ENCODE results near the gene BNC2.

Gene BNC2

GRCh38 chr9:16869131-16869881 is 1.2 kb downstream of the BNC2 start:
- DNase-seq = peak; percentile 56

DNA sequence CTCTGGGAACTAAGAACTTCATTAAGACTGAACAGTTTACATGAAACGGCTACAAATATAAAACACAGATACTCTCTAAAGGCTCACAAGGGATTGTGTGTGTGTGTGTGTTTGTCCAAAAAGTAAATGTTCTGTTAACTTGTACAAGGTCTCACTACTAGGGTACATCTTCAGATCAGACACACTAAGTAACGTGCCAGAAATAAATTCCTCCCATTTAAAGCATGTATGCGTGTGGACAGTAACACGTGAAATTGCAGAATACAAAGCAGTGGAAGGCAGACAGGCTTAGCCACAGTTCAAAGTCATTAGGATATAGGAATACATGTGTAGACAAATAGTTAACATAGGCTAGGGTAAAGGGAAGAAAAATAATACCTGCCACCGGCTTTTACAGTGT is 1.8 kb downstream of the BNC2 start:
- no peak for DNase-seq

DNA sequence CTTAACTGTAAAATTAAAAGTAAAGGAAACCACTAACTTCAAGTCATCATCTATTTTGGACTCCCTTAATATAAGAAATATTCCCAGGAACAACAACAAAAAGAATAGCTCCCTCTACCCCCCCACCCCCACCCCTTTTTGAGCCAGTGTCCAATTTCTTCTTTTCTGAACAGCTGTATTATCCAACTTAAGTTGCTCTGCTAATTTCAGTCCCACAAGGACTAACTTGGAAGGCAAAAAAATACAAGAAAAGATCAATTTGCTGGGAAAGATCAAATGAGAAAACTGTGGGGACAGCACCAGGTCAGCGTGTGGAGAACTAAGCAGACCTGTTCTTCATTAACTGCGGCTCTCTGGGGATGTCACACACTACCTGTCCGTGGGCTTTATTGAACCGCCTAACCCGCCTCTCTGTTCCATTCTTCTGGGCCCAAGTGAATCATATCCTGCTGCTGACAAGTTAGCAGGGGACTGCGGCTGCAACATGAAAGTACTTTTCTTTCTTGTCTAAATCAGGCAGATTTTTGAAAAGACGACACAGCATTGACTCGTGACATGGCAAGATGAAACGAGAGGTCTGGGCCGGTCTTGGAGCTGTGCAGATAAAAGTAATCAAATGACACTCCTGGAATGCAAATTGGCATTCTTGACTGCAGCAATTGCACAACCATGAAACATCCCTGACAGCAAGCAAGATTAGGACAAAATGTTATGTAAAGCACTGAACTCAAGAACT is 2.7 kb downstream of the BNC2 start:
- DNase-seq = peak; percentile 84

GRCh38 chr9:16866587-16866986 is 3.9 kb downstream of the BNC2 start:
- peak; percentile 35 for DNase-seq

GRCh38 chr9:16864649-16865434 is 5.6 kb downstream of the BNC2 start:
- peak; percentile 80 for DNase-seq

DNA sequence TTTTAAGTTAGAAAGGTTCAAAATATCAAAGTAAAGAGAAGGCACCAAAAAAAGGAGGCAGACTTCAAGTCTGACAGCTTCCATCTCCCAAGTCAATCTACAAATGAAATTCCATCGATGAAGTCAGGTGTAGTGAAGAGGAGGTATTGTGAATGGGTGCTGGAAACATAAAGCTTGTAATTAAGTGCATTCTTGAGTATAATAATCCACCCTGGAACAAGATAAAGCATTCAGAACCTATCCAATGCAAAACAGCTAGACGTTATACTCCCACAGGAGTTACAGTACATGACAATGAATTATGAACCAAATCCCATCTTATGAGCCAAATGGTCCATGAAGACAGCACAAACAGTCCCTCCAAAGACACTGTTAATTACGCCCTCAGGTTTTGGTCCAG is 22.3 kb downstream of the BNC2 start:
- DNase-seq = no peak

- DNase-seq = no peak
Observed at GRCh38 chr9:16846986-16847385, 23.5 kb downstream of the BNC2 start.

GRCh38 chr9:16846367-16846766 is 24.1 kb downstream of the BNC2 start:
- no peak for DNase-seq

GRCh38 chr9:16834817-16835216 is 35.7 kb downstream of the BNC2 start:
- DNase-seq = no peak

GRCh38 chr9:16833296-16833835 is 37.1 kb downstream of the BNC2 start:
- no peak for DNase-seq

- no peak for DNase-seq
Observed at GRCh38 chr9:16832101-16832500, 38.4 kb downstream of the BNC2 start.

- DNase-seq = no peak
Observed at GRCh38 chr9:16830806-16831205, 39.7 kb downstream of the BNC2 start.

DNA sequence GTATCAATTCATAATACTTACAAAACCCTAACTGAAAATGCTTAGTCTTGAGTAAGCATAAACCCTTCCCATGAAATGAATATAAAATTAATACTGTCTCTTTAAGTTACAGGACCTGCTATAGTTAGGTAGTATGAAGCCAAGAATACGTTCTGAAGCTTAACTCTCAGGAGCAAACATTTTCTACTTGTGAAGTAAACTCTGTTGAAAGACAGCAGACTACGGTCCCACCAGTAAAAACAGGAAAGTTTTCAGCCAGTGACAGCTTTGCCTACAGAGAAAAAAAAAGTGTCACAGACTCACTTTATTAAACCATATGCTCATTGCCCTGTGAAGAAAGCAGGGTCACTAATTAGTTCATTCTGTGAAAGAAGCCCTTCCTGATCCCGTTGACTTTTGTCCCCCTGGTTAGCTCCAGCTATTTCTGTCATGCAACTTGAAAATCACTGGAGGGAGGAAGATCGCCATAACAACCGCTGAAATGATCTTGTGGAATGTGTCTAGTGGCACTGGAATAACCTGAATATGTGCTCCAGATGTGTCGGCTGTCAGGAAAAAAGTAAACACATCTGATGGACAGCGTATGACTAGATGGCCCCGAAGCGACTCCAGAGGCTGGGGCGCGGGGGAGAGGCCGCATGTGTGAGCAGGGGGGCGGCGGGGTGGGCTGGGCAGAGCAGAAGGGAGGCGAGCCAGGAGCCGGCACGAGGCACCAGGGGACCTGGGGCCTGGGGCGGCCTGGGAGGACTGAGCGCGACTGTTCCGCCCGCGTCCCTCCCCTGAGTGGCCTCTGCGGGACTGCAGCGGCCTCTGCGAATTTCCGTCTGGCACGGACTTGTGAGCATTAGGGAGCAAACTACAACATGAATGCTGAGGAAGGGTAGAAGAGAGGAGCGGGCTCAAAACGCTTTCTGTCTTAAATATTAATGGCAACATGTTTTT is 41.9 kb downstream of the BNC2 start:
- DNase-seq = peak; percentile 88

DNA sequence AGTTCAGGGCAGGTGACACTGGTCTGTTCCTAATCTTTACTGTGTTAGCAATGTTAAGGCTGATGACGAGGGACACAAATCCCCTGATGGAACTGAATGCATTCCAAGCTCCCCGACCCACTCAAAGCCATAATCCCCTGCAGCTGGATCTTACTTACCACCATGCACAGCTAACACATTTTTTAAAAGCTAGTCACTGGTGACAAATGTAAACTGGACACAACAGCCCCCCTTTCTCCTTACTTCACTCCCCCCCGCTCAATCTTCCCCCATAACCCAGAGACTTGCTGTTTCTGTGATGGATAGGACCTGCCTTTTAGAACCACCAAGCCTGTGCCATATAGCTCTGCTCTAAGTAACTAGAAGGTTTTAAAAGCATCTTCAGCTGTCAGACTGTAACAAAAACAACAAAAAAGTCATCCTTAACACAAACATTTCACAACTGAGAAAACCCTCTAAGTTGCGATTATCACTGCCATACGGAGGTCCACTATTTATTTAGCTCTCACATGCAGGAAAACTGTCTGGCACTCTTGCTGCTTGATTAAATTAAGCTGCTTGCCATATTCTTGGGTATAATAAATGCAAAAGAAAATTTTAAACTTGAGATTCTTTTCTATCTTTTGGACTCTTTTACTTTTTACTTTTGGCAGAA is 44.4 kb downstream of the BNC2 start:
- DNase-seq = peak; percentile 97

GRCh38 chr9:16825331-16825725 is 45.1 kb downstream of the BNC2 start:
- peak; percentile 81 for DNase-seq

GRCh38 chr9:16824545-16825330 is 45.7 kb downstream of the BNC2 start:
- peak; percentile 71 for DNase-seq

GRCh38 chr9:16823906-16824305 is 46.6 kb downstream of the BNC2 start:
- DNase-seq = no peak

DNA sequence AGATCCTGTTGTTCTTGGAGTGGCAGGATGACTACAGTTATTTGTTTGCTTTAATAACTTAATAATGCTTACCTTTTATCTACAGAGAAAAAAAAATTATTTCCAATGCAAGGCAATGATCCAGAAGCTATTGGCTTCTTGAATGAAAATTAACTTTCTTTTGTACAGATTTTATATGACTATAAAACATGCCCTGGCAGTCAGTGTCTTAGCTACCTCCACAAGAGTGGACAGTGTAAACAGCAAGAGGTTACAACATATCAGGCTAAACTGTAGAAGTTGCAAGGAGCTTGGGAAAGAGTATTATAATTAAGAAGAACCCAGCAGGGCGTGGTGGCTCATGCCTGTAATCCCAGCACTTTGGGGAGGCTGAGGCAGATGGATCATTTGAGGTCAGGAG is 49.1 kb downstream of the BNC2 start:
- DNase-seq = no peak

- DNase-seq = no peak
Observed at GRCh38 chr9:16817514-16817913, 53.0 kb downstream of the BNC2 start.

DNA sequence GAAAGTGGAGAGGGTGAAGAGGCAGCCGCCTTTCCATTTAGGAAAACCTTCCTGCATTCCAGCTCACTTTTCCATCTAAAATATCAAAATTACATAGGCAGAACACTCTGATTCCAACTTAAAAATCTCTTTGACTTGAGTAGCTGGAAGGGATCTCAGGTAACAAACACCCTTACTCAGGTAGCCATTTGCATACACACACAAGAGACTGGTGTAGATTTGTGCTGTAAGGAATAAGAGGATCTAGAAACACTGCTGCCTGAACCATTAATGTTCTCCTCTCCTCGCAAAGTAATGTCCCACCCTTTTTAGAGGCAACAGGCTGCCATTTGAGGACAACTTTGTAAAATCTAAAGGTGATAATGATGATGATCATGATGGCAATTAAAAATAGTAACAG is 53.5 kb downstream of the BNC2 start:
- DNase-seq = no peak

GRCh38 chr9:16816011-16816410 is 54.5 kb downstream of the BNC2 start:
- no peak for DNase-seq

Data from fibroblast of skin of right quadriceps (primary cell).